Astrocyte (in vitro differentiated cells and primary cell): Measurements from ENCODE around the gene JPH3. TPM values are rescaled to one million over a fixed set of nuclear protein-coding genes. Genes with fewer than 3 reads are reported as not detected.
"Not testable (repeated sequence)": the region's sequence is repeated elsewhere in the genome, so short reads cannot be mapped to it uniquely, and the experiment has no call there.

Source experiments
- DNase-seq: peaks from one replicate; pipeline ENCODE4 v3.0.0-alpha.2; 2010; ENCODE audit warnings: low read depth
- FAIRE-seq: peaks from 2 replicates; lab custom pipeline; 2011; peaks lifted over from hg19 to GRCh38; lab: Jason Lieb, UNC
- H2AFZ ChIP-seq: 2 replicates; pipeline ENCODE4 v1.6.0; 2012; ENCODE audit warnings: low read depth, low read length, inconsistent platforms
- H3K27ac ChIP-seq: 2 replicates; pipeline ENCODE4 v1.5.1; 2011; ENCODE audit warnings: low read depth, low read length, inconsistent platforms
- H3K27me3 ChIP-seq: 2 replicates; pipeline ENCODE4 v1.6.0; 2011; ENCODE audit warnings: low read length, inconsistent platforms; ENCODE audit not compliant: insufficient read depth
- H3K36me3 ChIP-seq: 2 replicates; pipeline ENCODE4 v1.5.1; 2011; ENCODE audit warnings: low read length, inconsistent platforms; ENCODE audit not compliant: insufficient read depth
- H3K4me1 ChIP-seq: 2 replicates; pipeline ENCODE4 v1.5.1; 2011; ENCODE audit warnings: low read length, inconsistent platforms; ENCODE audit not compliant: insufficient read depth
- H3K4me2 ChIP-seq: 2 replicates; pipeline ENCODE4 v1.6.0; 2012; ENCODE audit warnings: low read length, inconsistent platforms
- H3K4me3 ChIP-seq: 2 replicates; pipeline ENCODE4 v1.5.1; 2011; ENCODE audit warnings: low read depth, mild to moderate bottlenecking, low read length, inconsistent platforms; ENCODE audit not compliant: insufficient read depth
- H3K79me2 ChIP-seq: 2 replicates; pipeline ENCODE4 v1.6.0; 2012; ENCODE audit warnings: mild to moderate bottlenecking, low read length, inconsistent platforms; ENCODE audit not compliant: insufficient read depth
- H3K9ac ChIP-seq: 2 replicates; pipeline ENCODE4 v1.6.0; 2012; ENCODE audit warnings: mild to moderate bottlenecking, low read length, inconsistent platforms
- H3K9me3 ChIP-seq: 2 replicates; pipeline ENCODE4 v1.5.1; 2012; ENCODE audit warnings: low read depth, mild to moderate bottlenecking, low read length, inconsistent platforms; ENCODE audit not compliant: insufficient read depth
- H4K20me1 ChIP-seq: 2 replicates; pipeline ENCODE4 v1.6.0; 2012; ENCODE audit warnings: low read length, inconsistent platforms; ENCODE audit not compliant: insufficient read depth
- H3K27ac Mint-ChIP-seq: one replicate; pipeline ENCODE4 v1.8.0; 2021; ENCODE audit warnings: mild to moderate bottlenecking, mixed read lengths; ENCODE audit not compliant: unreplicated experiment
- H3K27me3 Mint-ChIP-seq: one replicate; pipeline ENCODE4 v1.8.0; 2021; ENCODE audit warnings: low read depth, mixed read lengths; ENCODE audit not compliant: unreplicated experiment
- H3K36me3 Mint-ChIP-seq: one replicate; pipeline ENCODE4 v1.8.0; 2021; ENCODE audit warnings: low read depth, mixed read lengths; ENCODE audit not compliant: unreplicated experiment
- H3K4me1 Mint-ChIP-seq: one replicate; pipeline ENCODE4 v1.8.0; 2021; ENCODE audit warnings: low read depth, mixed read lengths; ENCODE audit not compliant: unreplicated experiment
- H3K4me3 Mint-ChIP-seq: one replicate; pipeline ENCODE4 v1.8.0; 2021; ENCODE audit warnings: mild to moderate bottlenecking, moderate library complexity, mixed read lengths; ENCODE audit not compliant: unreplicated experiment
- H3K9me3 Mint-ChIP-seq: one replicate; pipeline ENCODE4 v1.8.0; 2021; ENCODE audit warnings: mild to moderate bottlenecking, mixed read lengths; ENCODE audit not compliant: unreplicated experiment
- CTCF ChIP-seq: IDR thresholded peaks from 2 replicates; pipeline ENCODE4 v1.5.1; 2011; ENCODE audit warnings: low read depth, mild to moderate bottlenecking, inconsistent platforms, low read length, moderate library complexity; ENCODE audit not compliant: insufficient read depth
- EZH2 ChIP-seq: IDR thresholded peaks from 2 replicates; pipeline ENCODE4 v1.6.1; 2012; ENCODE audit warnings: mild to moderate bottlenecking, low read length, inconsistent platforms; ENCODE audit not compliant: insufficient read depth
- total RNA-seq: library from RNA; stranded (reverse); gene quantifications from 2 replicates; pipeline ENCODE4 v1.2.1, GENCODE V29; 2021

JPH3 gene
- total RNA-seq, 1 donor from 2014 or later: 8.6 TPM

- Histone ChIP-seq H2AFZ (no peak overlapping the region), H3K4me2 (no peak overlapping the region), H4K20me1 (no peaks in the 10 kb centered on the region), H3K9me3 (no peaks in the 10 kb centered on the region), H3K36me3 (no peaks in the 10 kb centered on the region), H3K79me2 (no peaks in the 10 kb centered on the region), H3K27me3 (peaks cover 2% of the 10 kb centered on the region), H3K4me1 (peaks cover 7% of the 10 kb centered on the region), H3K4me3 (no peak overlapping the region), H3K9ac (no peak overlapping the region), H3K27ac (no peak overlapping the region)
- FAIRE-seq (no peak), DNase-seq (no peak)
- Mint-ChIP-seq H3K27ac (no peak overlapping the region), H3K4me1 (peaks cover 13% of the 10 kb centered on the region), H3K36me3 (no peaks in the 10 kb centered on the region), H3K4me3 (no peak overlapping the region), H3K27me3 (peaks cover under 1% of the 10 kb centered on the region), H3K9me3 (peaks cover 6% of the 10 kb centered on the region)
- TF ChIP-seq EZH2: no peak
- TF ChIP-seq CTCF: no peak
Measured at GRCh38 chr16:87575027-87575804, 27.1 kb upstream of the JPH3 start.

- H3K4me1 Mint-ChIP-seq: peaks cover 18% of the 10 kb centered on the region
- Histone ChIP-seq H3K36me3 (no peaks in the 10 kb centered on the region), H3K79me2 (no peaks in the 10 kb centered on the region), H3K4me1 (peaks cover 9% of the 10 kb centered on the region), H3K4me2 (no peak overlapping the region), H3K9ac (no peak overlapping the region), H4K20me1 (no peaks in the 10 kb centered on the region), H3K27ac (no peak overlapping the region), H3K27me3 (no peaks in the 10 kb centered on the region), H3K4me3 (no peak overlapping the region), H3K9me3 (no peaks in the 10 kb centered on the region), H2AFZ (no peak overlapping the region)
- no peak overlapping the region for H3K27ac Mint-ChIP-seq
- DNase-seq (no peak), FAIRE-seq (no peak)
- TF ChIP-seq EZH2: no peak
- no peak for TF ChIP-seq CTCF
- peaks cover 8% of the 10 kb centered on the region for H3K9me3 Mint-ChIP-seq
- H3K36me3 Mint-ChIP-seq: no peaks in the 10 kb centered on the region
- no peaks in the 10 kb centered on the region for H3K27me3 Mint-ChIP-seq
- no peak overlapping the region for H3K4me3 Mint-ChIP-seq
Measured at GRCh38 chr16:87576171-87576570, 26.1 kb upstream of the JPH3 start.

- not testable (repeated sequence) for H3K27ac Mint-ChIP-seq, DNase-seq, H3K4me3 ChIP-seq, H3K9me3 ChIP-seq, H3K27ac ChIP-seq, H3K27me3 ChIP-seq, H3K4me3 Mint-ChIP-seq, H3K27me3 Mint-ChIP-seq, H3K36me3 ChIP-seq, H3K4me2 ChIP-seq, H4K20me1 ChIP-seq, H3K9ac ChIP-seq, H3K79me2 ChIP-seq, H3K36me3 Mint-ChIP-seq, H3K9me3 Mint-ChIP-seq, H2AFZ ChIP-seq, FAIRE-seq
- H3K4me1 Mint-ChIP-seq: peaks cover 26% of the 10 kb centered on the region
- H3K4me1 ChIP-seq: peaks cover 24% of the 10 kb centered on the region
Measured at GRCh38 chr16:87578142-87578930, 24.0 kb upstream of the JPH3 start.
